ENCODE measurements around the gene STAG1. TPM values are rescaled to one million over a fixed set of nuclear protein-coding genes. Genes with fewer than 3 reads are reported as not detected.

Gene STAG1
- total and polyA plus RNA-seq, 4 donors: 4.6 to 28.0 (median 16.6) TPM

- Histone ChIP-seq H3K9me3 (ENCODE audit: control insufficient read depth in 4 of 4, low read length in 3 of 4) (no peaks in the 10 kb centered on the region), H3K4me1 (ENCODE audit: control insufficient read depth in 4 of 4, insufficient read depth in 4 of 4, low read length in 3 of 4) (peaks cover 4 to 28% (median 11%) of the 10 kb centered on the region in 4 donors), H3K27me3 (ENCODE audit: control insufficient read depth in 4 of 4, insufficient read depth in 4 of 4, low read length in 3 of 4) (no peaks in the 10 kb centered on the region), H3K4me3 (ENCODE audit: low read depth in 1 of 3, low read length in 3 of 3) (no peak overlapping the region), H3K9ac (ENCODE audit: low read depth in 1 of 2, low read length in 2 of 2) (no peak overlapping the region), H3K27ac (ENCODE audit: low read depth in 1 of 2, low read length in 2 of 2) (no peak overlapping the region), H3K36me3 (ENCODE audit: control insufficient read depth in 4 of 4, insufficient read depth in 3 of 4, low read depth in 1 of 4, low read length in 3 of 4) (peaks cover 0 to 2% (median 0%) of the 10 kb centered on the region in 4 donors)
- TF ChIP-seq REST (IDR thresholded peaks at IDR 0.05) (no peak), RXRA (IDR thresholded peaks at IDR 0.05) (no peak), MAX (IDR thresholded peaks at IDR 0.05) (no peak), ATF3 (IDR thresholded peaks at IDR 0.05) (no peak), FOXA2 (IDR thresholded peaks at IDR 0.05) (no peak), YY1 (IDR thresholded peaks at IDR 0.05) (no peak), GABPA (IDR thresholded peaks at IDR 0.05 in 1 of 2, conservative IDR thresholded peaks at IDR 0.05 in 1 of 2) (no peak), CTCF (IDR thresholded peaks at IDR 0.05; ENCODE audit: low read depth, low read length, missing input control) (no peak), HNF4A (conservative IDR thresholded peaks at IDR 0.05) (no peak), RAD21 (IDR thresholded peaks at IDR 0.05) (no peak), TAF1 (conservative IDR thresholded peaks at IDR 0.05) (no peak), JUND (IDR thresholded peaks at IDR 0.05) (no peak), HNF4G (IDR thresholded peaks at IDR 0.05) (no peak), ZBTB33 (IDR thresholded peaks at IDR 0.05) (no peak), EGR1 (IDR thresholded peaks at IDR 0.05; ENCODE audit: low read depth in 2 of 2) (no peak), FOXA1 (IDR thresholded peaks at IDR 0.05) (no peak), NR2F2 (IDR thresholded peaks at IDR 0.05) (no peak)
- WGBS: 76% methylated on average over 3 of the region's 3 CpGs
- DNase-seq (ENCODE audit: low spot score): no peak
Observed at GRCh38 chr3:136626493-136626892, 125.7 kb downstream of the STAG1 start.
